GM12878 (cell line): Measurements from ENCODE around the gene TRIM25. TPM values are rescaled to one million over a fixed set of nuclear protein-coding genes. Genes with fewer than 3 reads are reported as not detected.

Experiments
- ATAC-seq: fragments of 200-7000 bp; cut with Tn5 transposase; 3 replicates; pipeline ENCODE4 v1.9.1; 2020; ENCODE audit warnings: mild to moderate bottlenecking, moderate library complexity
- BruUV-seq: library from RNA; stranded (reverse); fragments of 400-500 nt; replicated peaks from 2 replicates; lab custom pipeline; 2021; lab: Mats Ljungman, UMichigan
- CTCF ChIA-PET: fragments of 300-600 bp; sonication (Branson Sonifier 250); formaldehyde crosslinking; extraction: SDS; loops from one replicate; lab custom pipeline; 2021; ENCODE audit warnings: inconsistent platforms; lab: Yijun Ruan, JAX
- POLR2A ChIA-PET: fragments of 350-600 bp; formaldehyde crosslinking; extraction: SDS; loops from one replicate; lab custom pipeline; 2021; ENCODE audit warnings: inconsistent platforms; lab: Charles Lee
- RAD21 ChIA-PET: fragments of 300-600 bp; sonication (Branson Sonifier 250); formaldehyde crosslinking; loops from one replicate; lab custom pipeline; 2023; ENCODE audit warnings: antibody characterized with exemption; ENCODE audit not compliant: unreplicated experiment; lab: Charles Lee
- SMC1A ChIA-PET: fragments of 300-600 bp; sonication (Branson Sonifier 250); formaldehyde crosslinking; loops from one replicate; lab custom pipeline; 2023; ENCODE audit not compliant: unreplicated experiment, uncharacterized antibody; lab: Charles Lee
- DNase-seq: peaks from one replicate; pipeline ENCODE4 v3.0.0-alpha.2; 2011; ENCODE audit warnings: low read depth, low spot score
- FAIRE-seq: peaks from 3 replicates; lab custom pipeline; 2011; peaks lifted over from hg19 to GRCh38; lab: Jason Lieb, UNC
- H2AFZ ChIP-seq: 2 replicates; pipeline ENCODE4 v1.6.0; 2011; ENCODE audit warnings: low read depth, low read length, control low read depth; ENCODE audit not compliant: control insufficient read depth
- H3K27ac ChIP-seq: 2 replicates; pipeline ENCODE4 v1.5.1; 2011; ENCODE audit warnings: control low read depth; ENCODE audit not compliant: control insufficient read depth, insufficient read depth
- H3K27me3 ChIP-seq, 2 experiments: replicated peaks in 1 of 2; 2 replicates each; pipeline versions ENCODE4 v1.6.0 to v1.6.1; 2011; ENCODE audit warnings: low read length in 1 of 2; ENCODE audit not compliant: control insufficient read depth in 2 of 2, insufficient read depth in 2 of 2
- H3K36me3 ChIP-seq, 2 experiments: 2 replicates each; pipeline ENCODE4 v1.5.1; 2011; ENCODE audit warnings: low read length in 1 of 2; ENCODE audit not compliant: control insufficient read depth in 2 of 2, insufficient read depth in 2 of 2
- H3K4me1 ChIP-seq: 2 replicates; pipeline ENCODE4 v1.6.1; 2011; ENCODE audit warnings: mild to moderate bottlenecking, low read length, moderate library complexity, mixed read lengths; ENCODE audit not compliant: control insufficient read depth, insufficient read depth
- H3K4me2 ChIP-seq: 2 replicates; pipeline ENCODE4 v1.6.0; 2011; ENCODE audit warnings: control low read depth; ENCODE audit not compliant: control insufficient read depth, insufficient read depth
- H3K4me3 ChIP-seq: fragments of 200-600 bp; sonication (generic); 2 replicates; pipeline ENCODE4 v1.5.1; 2016
- H3K79me2 ChIP-seq: 2 replicates; pipeline ENCODE4 v1.6.0; 2011; ENCODE audit warnings: low read length; ENCODE audit not compliant: control insufficient read depth, insufficient read depth
- H3K9ac ChIP-seq: 2 replicates; pipeline ENCODE4 v1.8.0; 2011; ENCODE audit warnings: low read length, control low read depth, mixed read lengths; ENCODE audit not compliant: control insufficient read depth, insufficient read depth
- H3K9me3 ChIP-seq: replicated peaks from 3 replicates; pipeline ENCODE4 v1.5.1; 2011; ENCODE audit warnings: mild to moderate bottlenecking, low read length; ENCODE audit not compliant: control insufficient read depth, insufficient read depth
- H4K20me1 ChIP-seq: 2 replicates; pipeline ENCODE4 v1.6.0; 2011; ENCODE audit not compliant: control insufficient read depth, insufficient read depth
- BACH1 ChIP-seq: fragments of 450-650 bp; IDR thresholded peaks from 2 replicates; pipeline ENCODE4 v1.6.1; 2017; ENCODE audit warnings: mild to moderate bottlenecking, borderline replicate concordance
- HDGF ChIP-seq: fragments of 450-650 bp; IDR thresholded peaks from 2 replicates; pipeline ENCODE4 v1.6.1; 2016; ENCODE audit warnings: antibody characterized with exemption
- POU2F2 ChIP-seq: IDR thresholded peaks from 3 replicates; pipeline ENCODE4 v1.6.1; 2011; ENCODE audit warnings: low read depth, mild to moderate bottlenecking, low read length, borderline replicate concordance
- SMAD5 ChIP-seq: IDR thresholded peaks from 2 replicates; pipeline ENCODE4 v1.6.1; 2016; ENCODE audit warnings: antibody characterized with exemption, low read depth
- TBL1XR1 ChIP-seq: IDR thresholded peaks from 2 replicates; pipeline ENCODE4 v1.6.1; 2012; ENCODE audit warnings: low read depth, low read length, improper control_type of control experiment
- TCF12 ChIP-seq: IDR thresholded peaks from 2 replicates; pipeline ENCODE4 v1.6.1; 2011; ENCODE audit warnings: low read depth, mild to moderate bottlenecking, low read length
- WGBS: methylation state at CpG from one replicate; pipeline ENCODE4 v1.1.6; 2016; ENCODE audit warnings: low lambda C conversion rate; ENCODE audit not compliant: insufficient replicate concordance, insufficient coverage; ENCODE audit errors: missing lambda C conversion rate; 5-methylcytosine and 5-hydroxymethylcytosine counted together
- in situ Hi-C: fragments of 300-500 bp; cut with MboI; formaldehyde crosslinking; loops from 9 replicates; pipeline ENCODE4 v1.14.3; 2018; ENCODE audit warnings: mixed read lengths
- intact Hi-C: fragments of 100-400 bp; cut with micrococcal nuclease; formaldehyde crosslinking; loops from one replicate; pipeline ENCODE4 v1.14.2; 2022; ENCODE audit not compliant: unreplicated experiment
- polyA plus RNA-seq, 11 experiments: library from polyadenylated mRNA; depleted of rRNA in 4 of 11; unstranded in 6 of 11; stranded (reverse) in 5 of 11; fragments of >200 nt; fragmentation: Nextera tagmentation in 4 of 11; fragmentation: Illumina TruSeq in 1 of 11; extraction: Ambion mirVana in 4 of 11; extraction: Trizol in 1 of 11; gene quantifications; 1 replicate in 1 of 11; 2 replicates in 10 of 11; pipeline versions ENCODE4 v1.2.1 to v1.2.3, GENCODE V29; 2011 to 2016; ENCODE audit warnings: inconsistent platforms in 2 of 11, missing spikeins in 2 of 11, low read depth in 1 of 11
- total RNA-seq, 4 experiments: library from RNA; depleted of rRNA in 3 of 4; stranded (reverse); fragments of >200 nt in 3 of 4; fragmentation: Illumina TruSeq in 1 of 4; extraction: Trizol in 1 of 4; gene quantifications; 2 replicates each; pipeline versions ENCODE4 v1.2.1 to v1.2.3, GENCODE V29; 2013 to 2021

TRIM25 gene
- total and polyA plus RNA-seq, 10 of the 15 experiments (the other 5 are each of a cell fraction or from before 2014, with no cell fraction given): 10.5 to 123 (median 51.3) TPM

DNA sequence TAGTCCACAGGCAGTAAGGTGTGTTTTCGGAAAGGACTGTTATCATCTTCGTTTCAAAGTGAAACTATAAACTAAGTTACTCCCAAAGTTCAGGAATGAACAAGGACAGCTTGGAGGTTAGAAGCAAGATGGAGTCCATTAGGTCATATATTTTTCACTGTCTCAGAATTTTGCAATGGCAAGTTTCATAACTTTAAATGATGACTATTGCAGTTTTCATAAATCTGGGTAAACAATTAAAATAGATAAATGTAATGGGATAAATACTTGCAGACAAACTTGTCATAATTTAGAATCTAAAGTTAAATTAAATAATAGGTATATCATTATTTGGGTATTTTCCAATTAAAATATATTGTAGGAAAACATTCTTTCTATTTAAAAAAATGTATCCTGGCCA lies 14.7 kb upstream of the TRIM25 start:
- Histone ChIP-seq H3K27ac (no peak overlapping the region), H3K4me3 (no peak overlapping the region), H3K4me2 (no peak overlapping the region), H3K9ac (no peak overlapping the region), H2AFZ (no peak overlapping the region), H4K20me1 (no peaks in the 10 kb centered on the region), H3K27me3 (no peaks in the 10 kb centered on the region), H3K9me3 (peaks cover 2% of the 10 kb centered on the region; the same call in 2 of the 3 replicates), H3K4me1 (no peaks in the 10 kb centered on the region), H3K36me3 (no peaks in the 10 kb centered on the region), H3K79me2 (no peaks in the 10 kb centered on the region)
- DNase-seq (no peak), FAIRE-seq (no peak), ATAC-seq (no peak)
- no peak for TF ChIP-seq HDGF
- no peak for TF ChIP-seq SMAD5
- no peak for TF ChIP-seq BACH1
- TF ChIP-seq POU2F2: no peak
- TF ChIP-seq TCF12: no peak
- WGBS: 50% methylated on average over 2 of the region's 2 CpGs
- in situ Hi-C loops (no loop called here), intact Hi-C loops (no loop called here)
- ChIA-PET RAD21 (no interaction called here), POLR2A (interaction anchor here (0.6 kb wide), 1 partner anchor 34 kb away, joined by 3 read pairs; no protein-coding TSS in a partner anchor), CTCF (interaction anchor here (1.3 to 2.8 kb wide), 2 partner anchors 11 to 109 kb away, joined by 5 to 10 read pairs; no protein-coding TSS in a partner anchor), SMC1A (no interaction called here)
- BruUV-seq: no TSS peak

DNA sequence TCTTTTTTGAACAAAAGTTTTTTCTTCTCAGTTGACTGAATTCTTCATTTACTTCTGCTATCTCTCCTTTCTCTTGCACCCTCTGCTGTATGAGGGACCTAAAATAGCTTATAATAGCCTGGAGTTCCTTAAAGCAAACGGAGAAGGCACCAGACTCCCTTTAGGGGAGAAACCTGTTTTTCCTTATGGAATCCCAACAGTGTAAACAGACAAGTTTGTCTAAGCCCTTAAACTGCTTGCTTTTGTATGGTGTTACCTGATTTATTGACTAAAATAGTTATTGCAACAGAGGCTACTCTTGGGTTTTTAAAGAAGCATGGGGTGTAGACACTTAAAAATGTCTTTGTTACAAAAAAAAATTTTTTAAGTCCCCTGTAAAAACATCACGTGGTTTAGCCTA lies 12.9 kb upstream of the TRIM25 start:
- RAD21 ChIA-PET: interaction anchor here (1.3 kb wide), 1 partner anchor 105 kb away, joined by 3 read pairs; no protein-coding TSS in a partner anchor
- no peak overlapping the region for H3K4me3 ChIP-seq
- no peaks in the 10 kb centered on the region for H3K79me2 ChIP-seq
- no peak overlapping the region for H2AFZ ChIP-seq
- FAIRE-seq (no peak), ATAC-seq (no peak)
- no peaks in the 10 kb centered on the region for H3K4me1 ChIP-seq
- in situ Hi-C loops: no loop called here
- H3K9ac ChIP-seq: no peak overlapping the region
- CTCF ChIA-PET: interaction anchor here (0.7 to 3.4 kb wide), 4 partner anchors 13 to 378 kb away, joined by 3 to 19 read pairs (median 6); no protein-coding TSS in a partner anchor
- SMC1A ChIA-PET: interaction anchor here (0.8 kb wide), 1 partner anchor 19 kb away, joined by 4 read pairs; no protein-coding TSS in a partner anchor
- BruUV-seq: no TSS peak
- H4K20me1 ChIP-seq: no peaks in the 10 kb centered on the region
- no peak overlapping the region for H3K27ac ChIP-seq
- POLR2A ChIA-PET: interaction anchor here (0.6 kb wide), 1 partner anchor 50 kb away, joined by 3 read pairs; no protein-coding TSS in a partner anchor
- no peaks in the 10 kb centered on the region for H3K36me3 ChIP-seq
- intact Hi-C loops: no loop called here
- H3K27me3 ChIP-seq: no peaks in the 10 kb centered on the region
- peaks cover 2% of the 10 kb centered on the region; the same call in 2 of the 3 replicates for H3K9me3 ChIP-seq
- TF ChIP-seq TBL1XR1: no peak
- TF ChIP-seq, all 136 proteins: peak for 0
- WGBS: 23% methylated on average over 2 of the region's 2 CpGs
- no peak for DNase-seq
- H3K4me2 ChIP-seq: no peak overlapping the region
